H1 (cell line): ENCODE results near the gene SLC24A4. TPM values are rescaled to one million over a fixed set of nuclear protein-coding genes. Genes with fewer than 3 reads are reported as not detected.

Experiments
- EZH2 ChIP-seq: fragments of 200-600 bp; sonication (generic); IDR thresholded peaks from 2 replicates; pipeline ENCODE4 v1.7.1; 2012; ENCODE audit warnings: low read depth, mild to moderate bottlenecking, moderate library complexity, low read length, inconsistent platforms; ENCODE audit not compliant: severe bottlenecking
- MAX ChIP-seq: IDR thresholded peaks from 2 replicates; pipeline ENCODE4 v1.6.1; 2012; ENCODE audit warnings: inconsistent platforms
- SIX5 ChIP-seq: IDR thresholded peaks from 2 replicates; pipeline ENCODE4 v1.6.1; 2011; ENCODE audit warnings: mild to moderate bottlenecking, low read depth, low read length
- polyA plus RNA-seq, 7 experiments: library from polyadenylated mRNA; depleted of rRNA in 3 of 7; stranded (reverse) in 5 of 7; unstranded in 2 of 7; fragments of >200 nt in 5 of 7; fragments of 200-250 nt in 2 of 7; gene quantifications; 1 replicate in 5 of 7; 2 replicates in 1 of 7; 4 replicates in 1 of 7; pipeline versions ENCODE4 v1.2.1 to v1.2.3, GENCODE V29; 2011 to 2013; ENCODE audit warnings: missing spikeins in 2 of 7, mixed read lengths in 2 of 7
- total RNA-seq: library from RNA; stranded (reverse); fragmentation: NEBNext Ultra II Directional; extraction: Animal tissue kit (Norgen Biotek cat#: 25700); gene quantifications from 2 replicates; pipeline ENCODE4 v1.2.1, GENCODE V29; 2021

Gene SLC24A4
- total and polyA plus RNA-seq, 2 of the 8 experiments (the other 6 are each of a cell fraction or from before 2014, with no cell fraction given), result 0.27 to 0.89 TPM

GRCh38 chr14:92512807-92513203 lies 189.8 kb downstream of the SLC24A4 start (continued):
- TF ChIP-seq MAX (no peak), EZH2 (no peak), SIX5 (no peak)
